AG09309 (cell line): ENCODE measurements around the gene SLC35F3.

ENCODE experiments used
- DNase-seq: peaks from one replicate; pipeline ENCODE4 v3.0.0-alpha.2; 2010; ENCODE audit warnings: low read depth
- H3K4me3 ChIP-seq: 2 replicates; pipeline ENCODE4 v1.5.1; 2011; ENCODE audit warnings: mild to moderate bottlenecking, low read depth, low read length, moderate library complexity; ENCODE audit not compliant: control insufficient read depth
- CTCF ChIP-seq: IDR thresholded peaks from 2 replicates; pipeline ENCODE4 v1.5.1; 2011; ENCODE audit warnings: mild to moderate bottlenecking, low read depth, low read length, inconsistent platforms; ENCODE audit not compliant: insufficient read depth, control insufficient read depth; ENCODE audit errors: missing control alignments

The SLC35F3 gene

GRCh38 chr1:234083460-234083859 lies 179.0 kb downstream of the SLC35F3 start:
- DNase-seq: no peak
- H3K4me3 ChIP-seq: no peak overlapping the region
- TF ChIP-seq CTCF: no peak

GRCh38 chr1:234089396-234089795 lies 184.9 kb downstream of the SLC35F3 start:
- no peak for DNase-seq
- TF ChIP-seq CTCF: peak; percentile 7
- H3K4me3 ChIP-seq: no peak overlapping the region

DNA sequence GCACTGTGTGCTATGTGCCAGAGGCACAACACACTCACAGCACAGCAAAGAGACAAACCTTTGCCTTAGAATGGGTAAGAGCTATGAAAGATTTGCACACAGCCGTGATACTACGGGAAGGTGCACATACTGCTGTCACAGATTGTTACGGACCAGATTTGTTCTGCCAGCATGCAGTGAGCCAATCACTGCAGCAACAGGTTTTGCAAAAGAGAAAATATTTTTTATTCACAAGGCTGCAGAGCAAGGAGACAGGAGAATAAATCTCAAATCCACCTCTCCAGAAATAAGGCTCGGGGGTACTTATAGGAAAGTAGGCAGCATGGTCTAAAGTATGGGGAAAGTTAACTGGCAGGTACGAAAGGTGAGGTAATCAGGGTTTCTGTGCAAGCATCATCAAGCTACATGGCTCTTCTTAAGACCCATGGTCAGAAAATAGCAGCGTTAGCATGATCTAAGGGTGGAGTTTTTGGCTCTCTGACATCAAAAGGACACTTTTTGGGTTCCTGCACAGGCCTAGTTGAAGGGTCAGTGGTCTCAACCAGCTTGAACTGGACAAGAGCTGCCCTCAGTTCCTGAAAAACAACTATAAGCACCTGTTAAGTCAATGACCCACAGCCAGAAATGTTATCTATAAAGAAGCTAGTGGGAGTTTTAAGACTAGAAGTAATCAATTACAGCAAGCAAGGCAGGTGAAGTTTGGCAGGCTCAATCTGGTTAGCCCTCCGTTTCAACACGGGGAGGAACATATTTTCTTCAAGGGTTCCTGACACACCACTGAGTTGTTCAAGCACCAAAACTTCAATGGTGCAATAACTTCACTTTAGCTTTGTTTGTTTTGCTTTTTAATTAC lies 186.0 kb downstream of the SLC35F3 start:
- no peak overlapping the region for H3K4me3 ChIP-seq
- no peak for TF ChIP-seq CTCF
- no peak for DNase-seq

GRCh38 chr1:234091065-234091401 lies 186.6 kb downstream of the SLC35F3 start:
- no peak for TF ChIP-seq CTCF
- no peak overlapping the region for H3K4me3 ChIP-seq
- no peak for DNase-seq

DNA sequence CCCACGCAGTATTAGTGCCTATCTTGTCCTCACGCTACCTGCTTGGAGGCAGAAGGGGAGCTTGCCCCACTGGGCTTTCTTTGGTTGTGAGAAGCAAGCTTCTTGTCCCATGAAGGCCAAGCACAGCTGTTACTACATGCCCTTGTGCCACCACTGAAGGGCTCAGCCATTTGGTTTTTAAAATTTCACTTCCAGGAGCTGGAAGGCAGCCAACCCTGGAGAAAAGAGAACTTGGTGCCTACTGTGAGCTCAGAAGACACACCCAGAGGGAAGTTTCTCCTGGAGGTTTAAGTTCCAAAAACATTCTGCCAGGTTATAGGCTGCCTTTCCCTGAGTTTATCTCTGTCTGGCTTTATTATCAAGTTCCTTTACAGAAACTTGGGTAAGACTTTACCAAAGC lies 187.4 kb downstream of the SLC35F3 start:
- no peak for TF ChIP-seq CTCF
- H3K4me3 ChIP-seq: no peak overlapping the region
- no peak for DNase-seq

DNA sequence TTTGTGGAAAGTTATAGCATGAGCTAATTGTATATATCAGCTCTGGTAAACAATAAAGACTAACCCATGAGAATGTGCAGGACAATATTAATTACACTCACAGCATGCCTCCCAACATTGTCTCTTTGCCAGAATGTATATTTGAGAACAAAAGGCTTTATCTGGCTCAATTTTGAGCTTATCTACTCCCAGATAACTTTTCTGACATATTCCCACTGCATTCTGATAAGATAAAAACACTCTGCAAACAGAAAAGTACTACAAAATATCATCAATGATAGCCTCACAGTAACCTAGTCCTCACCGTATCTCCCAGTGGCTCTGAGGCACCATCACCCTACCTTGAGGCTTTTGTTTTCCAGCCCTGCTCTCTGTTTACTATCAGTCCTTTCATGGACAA lies 188.6 kb downstream of the SLC35F3 start:
- TF ChIP-seq CTCF: no peak
- DNase-seq: no peak
- no peak overlapping the region for H3K4me3 ChIP-seq
